ENCODE data around the gene ATF5.

GRCh38 chr19:49939721-49940481 is 10.9 kb downstream of the ATF5 start:
- TF ChIP-seq CTCF (conservative IDR thresholded peaks at IDR 0.05) (no peak; the same call in 1 of the 2 replicates), ZFX (IDR thresholded peaks at IDR 0.05) (no peak)
